Activated CD4-positive, alpha-beta T cell treated with anti-CD3 and anti-CD28 coated beads, Interleukin-2, Interleukin-4, amounts not matched to agents 100 ng/mL and 50 ng/mL, durations not matched to agents 16 hours and 8 hours (primary cell): ENCODE results near the gene EXOSC5.
A peak's percentile ranks its signal among the peaks of the same experiment; 100 is the strongest.
"Not testable (repeated sequence)": the region's sequence is repeated elsewhere in the genome, so short reads cannot be mapped to it uniquely, and the experiment has no call there.

ENCODE experiments used
- DNase-seq: peaks from one replicate; pipeline ENCODE4 v3.0.0-alpha.2; 2020; ENCODE audit warnings: low spot score

EXOSC5 gene

GRCh38 chr19:41397086-41398049, at the start of gene EXOSC5, which contains the start of gene BCKDHA:
Gene EXOSC5, minus strand, starts transcription at chr19:41397359. Its CDS starts 31 bp downstream, at chr19:41397328.
Gene BCKDHA, plus strand, starts transcription at chr19:41397818. Its CDS starts 10 bp downstream, at chr19:41397828.
- DNase-seq, result peak; percentile 99

- no peak for DNase-seq
Observed at GRCh38 chr19:41445575-41445974, 48.4 kb upstream of the EXOSC5 start.

- no peak for DNase-seq
Observed at GRCh38 chr19:41443813-41444455, 46.8 kb upstream of the EXOSC5 start.

GRCh38 chr19:41442473-41443355, 45.6 kb upstream of the EXOSC5 start, which contains the start of gene ERICH4:
Gene ERICH4, plus strand, starts transcription at chr19:41443156. Its CDS starts 14 bp downstream, at chr19:41443170.
- no peak for DNase-seq

- DNase-seq, result no peak
Observed at GRCh38 chr19:41441321-41441945, 44.3 kb upstream of the EXOSC5 start.

- peak; percentile 97 for DNase-seq
Observed at GRCh38 chr19:41439441-41440222, 42.5 kb upstream of the EXOSC5 start, which contains the start of gene DMAC2. Gene DMAC2, minus strand, starts transcription at chr19:41439912. Its CDS starts 13 bp downstream, at chr19:41439899.

GRCh38 chr19:41437944-41438574, 40.9 kb upstream of the EXOSC5 start:
- no peak for DNase-seq

- DNase-seq, result no peak
Observed at GRCh38 chr19:41436674-41436951, 39.5 kb upstream of the EXOSC5 start.

GRCh38 chr19:41435936-41436673, 38.9 kb upstream of the EXOSC5 start:
- DNase-seq, result no peak

GRCh38 chr19:41435376-41435775, 38.2 kb upstream of the EXOSC5 start:
- not testable (repeated sequence) for DNase-seq

- DNase-seq, result no peak
Observed at GRCh38 chr19:41434450-41434849, 37.3 kb upstream of the EXOSC5 start.

- no peak for DNase-seq
Observed at GRCh38 chr19:41433171-41433570, 36.0 kb upstream of the EXOSC5 start.

- peak; percentile 16 for DNase-seq
Observed at GRCh38 chr19:41431426-41432386, 34.5 kb upstream of the EXOSC5 start.

- no peak for DNase-seq
Observed at GRCh38 chr19:41430922-41431321, 33.8 kb upstream of the EXOSC5 start.

GRCh38 chr19:41428481-41428859, 31.3 kb upstream of the EXOSC5 start:
- no peak for DNase-seq

- DNase-seq, result peak; percentile 54
Observed at GRCh38 chr19:41427647-41428480, 30.7 kb upstream of the EXOSC5 start.

GRCh38 chr19:41426952-41427646, 29.9 kb upstream of the EXOSC5 start, which contains the start of gene B3GNT8:
Gene B3GNT8, minus strand, starts transcription at chr19:41427374. Its CDS starts 596 bp downstream, at chr19:41426778.
- DNase-seq, result peak; percentile 26
